Measurements from ENCODE around the gene KIR2DL1. TPM values are rescaled to one million over a fixed set of nuclear protein-coding genes. Genes with fewer than 3 reads are reported as not detected.

KIR2DL1 gene
- total and polyA plus RNA-seq, 5 donors from 2014 or later, result 0.10 TPM; not detected in 4

Other genes starting within 250 kb of the KIR2DL1 start
- not detected for gene LILRA2, start 196.0 kb upstream of the KIR2DL1 start, total RNA-seq
- gene LILRA2, start 196.0 kb upstream of the KIR2DL1 start, polyA plus RNA-seq, result under 1 TPM in 2 of 4 donors, not detected in 2; 0.18 to 0.64 TPM
- not detected for gene LILRA1, start 176.2 kb upstream of the KIR2DL1 start, total RNA-seq
- under 1 TPM in 1 of 4 donors, not detected in 3; 0.10 TPM for gene LILRA1, start 176.2 kb upstream of the KIR2DL1 start, polyA plus RNA-seq
- not detected for gene LILRB1, start 139.3 kb upstream of the KIR2DL1 start, total RNA-seq
- gene LILRB1, start 139.3 kb upstream of the KIR2DL1 start, polyA plus RNA-seq, result under 1 TPM in 2 of 4 donors, not detected in 2; 0.10 to 0.14 TPM
- not detected for gene LILRB4, start 106.8 kb upstream of the KIR2DL1 start, total RNA-seq
- gene LILRB4, start 106.8 kb upstream of the KIR2DL1 start, polyA plus RNA-seq, result not detected
- gene KIR3DL3, start 45.4 kb upstream of the KIR2DL1 start, total RNA-seq, result not detected
- not detected for gene KIR3DL3, start 45.4 kb upstream of the KIR2DL1 start, polyA plus RNA-seq
- gene KIR2DL3, start 31.3 kb upstream of the KIR2DL1 start, total RNA-seq, result not detected
- not detected for gene KIR2DL3, start 31.3 kb upstream of the KIR2DL1 start, polyA plus RNA-seq
- not detected for gene KIR2DL4, start 33.8 kb downstream of the KIR2DL1 start, total RNA-seq
- not detected for gene KIR2DL4, start 33.8 kb downstream of the KIR2DL1 start, polyA plus RNA-seq
- gene KIR3DL1, start 46.7 kb downstream of the KIR2DL1 start, total RNA-seq, result not detected
- under 1 TPM in 2 of 4 donors, not detected in 2; 0.12 to 0.15 TPM for gene KIR3DL1, start 46.7 kb downstream of the KIR2DL1 start, polyA plus RNA-seq
- not detected for gene KIR2DS4, start 62.9 kb downstream of the KIR2DL1 start, total RNA-seq
- under 1 TPM in 1 of 4 donors, not detected in 3; 0.10 TPM for gene KIR2DS4, start 62.9 kb downstream of the KIR2DL1 start, polyA plus RNA-seq
- 0.74 TPM for gene KIR3DL2, start 80.7 kb downstream of the KIR2DL1 start, total RNA-seq
- under 1 TPM; 0.25 to 0.94 (median 0.52) TPM for gene KIR3DL2, start 80.7 kb downstream of the KIR2DL1 start, polyA plus RNA-seq
- not detected for gene FCAR, start 104.4 kb downstream of the KIR2DL1 start, total RNA-seq
- gene FCAR, start 104.4 kb downstream of the KIR2DL1 start, polyA plus RNA-seq, result under 1 TPM in 1 of 4 donors, not detected in 3; 0.21 TPM
- gene NCR1, start 136.4 kb downstream of the KIR2DL1 start, total RNA-seq, result not detected
- gene NCR1, start 136.4 kb downstream of the KIR2DL1 start, polyA plus RNA-seq, result under 1 TPM in 3 of 4 donors, not detected in 1; 0.36 to 0.47 (median 0.39) TPM
- not detected for gene NLRP7, start 177.7 kb downstream of the KIR2DL1 start, total RNA-seq
- not detected for gene NLRP7, start 177.7 kb downstream of the KIR2DL1 start, polyA plus RNA-seq
- gene NLRP2, start 196.6 kb downstream of the KIR2DL1 start, total RNA-seq, result 10.2 TPM
- 1 to 10 TPM in 3 of 4 donors, under 1 TPM in 1; 0.63 to 5.0 (median 2.1) TPM for gene NLRP2, start 196.6 kb downstream of the KIR2DL1 start, polyA plus RNA-seq